WERI-Rb-1 (cell line): ENCODE data around the gene DSP.

Source experiments
- DNase-seq: peaks from one replicate; pipeline ENCODE4 v3.0.0-alpha.2; 2020
- H3K27ac ChIP-seq: fragments of 250-450 bp; sonication (Bioruptor Pico); 2 replicates; pipeline ENCODE4 v1.5.1; 2020; ENCODE audit warnings: mild to moderate bottlenecking, moderate library complexity
- H3K27me3 ChIP-seq: fragments of 250-450 bp; sonication (Bioruptor Pico); 2 replicates; pipeline ENCODE4 v1.5.1; 2021; ENCODE audit warnings: mild to moderate bottlenecking, low read depth, moderate library complexity; ENCODE audit not compliant: insufficient read depth, severe bottlenecking
- H3K36me3 ChIP-seq: fragments of 250-450 bp; sonication (Bioruptor Pico); 2 replicates; pipeline ENCODE4 v1.5.1; 2020; ENCODE audit warnings: mild to moderate bottlenecking, moderate library complexity
- H3K4me3 ChIP-seq: 2 replicates; pipeline ENCODE4 v1.5.1; 2011; ENCODE audit warnings: low read depth, mild to moderate bottlenecking, control low read depth, low read length
- H3K9me3 ChIP-seq: fragments of 250-450 bp; sonication (Bioruptor Pico); 2 replicates; pipeline ENCODE4 v1.5.1; 2021; ENCODE audit warnings: mild to moderate bottlenecking, moderate library complexity; ENCODE audit not compliant: severe bottlenecking
- TF ChIP-seq, protein P1 (sequence below): IDR thresholded peaks from 2 replicates; pipeline ENCODE4 v1.5.1; 2011; ENCODE audit warnings: low read depth, mild to moderate bottlenecking, control low read depth, inconsistent platforms, low read length

Gene DSP

GRCh38 chr6:7615611-7616383 is 74.3 kb downstream of the DSP start:
- peak; percentile 60 for DNase-seq
- Histone ChIP-seq H3K27ac (no peak overlapping the region), H3K4me3 (no peak overlapping the region), H3K36me3 (peaks cover 25% of the 10 kb centered on the region), H3K9me3 (no peaks in the 10 kb centered on the region), H3K27me3 (no peaks in the 10 kb centered on the region)
- TF ChIP-seq, protein P1, sequence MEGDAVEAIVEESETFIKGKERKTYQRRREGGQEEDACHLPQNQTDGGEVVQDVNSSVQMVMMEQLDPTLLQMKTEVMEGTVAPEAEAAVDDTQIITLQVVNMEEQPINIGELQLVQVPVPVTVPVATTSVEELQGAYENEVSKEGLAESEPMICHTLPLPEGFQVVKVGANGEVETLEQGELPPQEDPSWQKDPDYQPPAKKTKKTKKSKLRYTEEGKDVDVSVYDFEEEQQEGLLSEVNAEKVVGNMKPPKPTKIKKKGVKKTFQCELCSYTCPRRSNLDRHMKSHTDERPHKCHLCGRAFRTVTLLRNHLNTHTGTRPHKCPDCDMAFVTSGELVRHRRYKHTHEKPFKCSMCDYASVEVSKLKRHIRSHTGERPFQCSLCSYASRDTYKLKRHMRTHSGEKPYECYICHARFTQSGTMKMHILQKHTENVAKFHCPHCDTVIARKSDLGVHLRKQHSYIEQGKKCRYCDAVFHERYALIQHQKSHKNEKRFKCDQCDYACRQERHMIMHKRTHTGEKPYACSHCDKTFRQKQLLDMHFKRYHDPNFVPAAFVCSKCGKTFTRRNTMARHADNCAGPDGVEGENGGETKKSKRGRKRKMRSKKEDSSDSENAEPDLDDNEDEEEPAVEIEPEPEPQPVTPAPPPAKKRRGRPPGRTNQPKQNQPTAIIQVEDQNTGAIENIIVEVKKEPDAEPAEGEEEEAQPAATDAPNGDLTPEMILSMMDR, result peak; percentile 80

GRCh38 chr6:7617801-7618764 is 76.6 kb downstream of the DSP start:
- no peak for DNase-seq
- TF ChIP-seq, protein P1, result no peak
- no peak overlapping the region for H3K4me3 ChIP-seq
- no peak overlapping the region for H3K27ac ChIP-seq
- H3K27me3 ChIP-seq, result no peaks in the 10 kb centered on the region
- peaks cover 2% of the 10 kb centered on the region for H3K36me3 ChIP-seq
- H3K9me3 ChIP-seq, result no peaks in the 10 kb centered on the region

GRCh38 chr6:7621761-7622160 is 80.3 kb downstream of the DSP start:
- no peaks in the 10 kb centered on the region for H3K9me3 ChIP-seq
- no peak overlapping the region for H3K27ac ChIP-seq
- no peak overlapping the region for H3K4me3 ChIP-seq
- TF ChIP-seq, protein P1, result no peak
- no peaks in the 10 kb centered on the region for H3K36me3 ChIP-seq
- no peak for DNase-seq
- no peaks in the 10 kb centered on the region for H3K27me3 ChIP-seq

DNA sequence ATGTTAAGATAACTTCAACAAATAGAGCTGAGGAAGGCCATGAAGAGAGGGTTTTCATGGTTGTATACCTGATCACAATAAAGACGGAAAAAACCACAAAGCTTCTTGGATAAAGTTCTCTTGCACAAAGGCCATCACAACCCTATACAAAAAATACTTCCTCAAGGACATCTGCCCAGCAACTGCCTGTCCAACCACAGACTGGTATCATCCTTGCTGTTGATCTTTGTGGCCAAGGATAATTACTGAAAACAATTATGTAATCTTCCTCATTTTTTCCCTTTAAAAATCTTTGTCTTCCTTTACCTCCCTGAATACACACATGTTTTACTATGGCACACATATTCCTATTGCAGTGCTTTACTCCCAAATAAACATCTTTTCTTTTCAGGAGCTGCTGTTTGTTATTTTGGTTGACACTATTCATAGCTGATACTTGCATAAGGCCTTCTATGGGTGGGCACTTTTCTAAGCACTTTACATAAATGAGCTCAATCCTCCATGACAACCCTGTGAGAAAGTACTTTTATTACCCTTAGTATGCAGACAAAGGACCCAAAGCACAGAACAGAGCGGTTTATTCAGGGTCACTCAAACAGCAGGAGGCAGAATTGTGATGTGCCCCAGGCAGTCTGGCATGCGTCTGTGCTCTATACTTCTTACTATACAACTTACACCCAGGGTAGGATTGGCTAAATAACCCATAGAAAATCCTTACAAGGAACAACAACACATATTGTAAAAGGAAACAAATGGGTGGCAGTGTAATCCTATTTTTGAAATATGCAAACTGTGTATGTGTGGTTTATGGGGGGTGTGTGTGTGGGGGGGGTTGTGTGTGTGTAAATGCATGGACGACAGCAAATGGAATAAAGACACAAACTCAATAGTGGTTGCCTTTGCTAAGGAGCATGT is 83.6 kb downstream of the DSP start:
- H3K36me3 ChIP-seq, result no peaks in the 10 kb centered on the region
- no peak overlapping the region for H3K4me3 ChIP-seq
- no peak for DNase-seq
- H3K27ac ChIP-seq, result no peak overlapping the region
- TF ChIP-seq, protein P1, result peak; percentile 35; the same call in 1 of the 2 replicates
- no peaks in the 10 kb centered on the region for H3K9me3 ChIP-seq
- no peaks in the 10 kb centered on the region for H3K27me3 ChIP-seq

DNA sequence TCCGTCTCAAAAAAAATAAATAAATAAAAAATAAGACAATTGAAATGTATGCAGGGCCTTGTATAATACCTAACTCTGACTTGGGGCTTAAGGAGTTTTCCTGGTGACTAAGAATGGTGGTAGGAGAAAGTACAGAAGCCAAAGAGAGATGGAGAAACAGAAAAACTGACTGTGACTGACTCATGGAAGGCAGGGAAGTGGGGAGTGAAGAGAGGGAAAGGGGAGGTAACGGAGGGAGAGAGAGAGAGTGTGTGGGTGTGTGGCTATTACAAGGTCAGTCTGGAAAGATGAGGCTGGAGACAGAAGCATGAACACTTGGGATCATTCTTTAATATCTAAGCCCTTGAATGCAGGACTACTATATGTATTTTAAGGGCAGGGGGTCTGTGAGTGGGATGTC is 87.0 kb downstream of the DSP start:
- no peak for DNase-seq
- no peak overlapping the region for H3K27ac ChIP-seq
- H3K9me3 ChIP-seq, result no peaks in the 10 kb centered on the region
- H3K4me3 ChIP-seq, result no peak overlapping the region
- H3K36me3 ChIP-seq, result no peaks in the 10 kb centered on the region
- TF ChIP-seq, protein P1, result no peak
- H3K27me3 ChIP-seq, result no peaks in the 10 kb centered on the region
